ENCODE measurements around the gene FOXP1.

The FOXP1 gene

GRCh38 chr3:71521940-71522876, 61.3 kb downstream of the FOXP1 start:
- TF ChIP-seq CTCF (IDR thresholded peaks at IDR 0.05; ENCODE audit: low read depth, low read length) = no peak
- no peak overlapping the region for H3K4me3 ChIP-seq (ENCODE audit: low read depth, low read length)
- DNase-seq (ENCODE audit: low read depth, low spot score) = no peak
- in situ Hi-C loops (cut with HindIII; ENCODE audit: low sequenced_read_pairs) = no loop called here

GRCh38 chr3:71521021-71521352, 62.5 kb downstream of the FOXP1 start:
- TF ChIP-seq CTCF (IDR thresholded peaks at IDR 0.05; ENCODE audit: low read depth, low read length) = no peak
- DNase-seq (ENCODE audit: low read depth, low spot score) = no peak
- no peak overlapping the region for H3K4me3 ChIP-seq (ENCODE audit: low read depth, low read length)
- in situ Hi-C loops (cut with HindIII; ENCODE audit: low sequenced_read_pairs) = no loop called here

GRCh38 chr3:71520161-71521020, 63.1 kb downstream of the FOXP1 start:
- in situ Hi-C loops (cut with HindIII; ENCODE audit: low sequenced_read_pairs) = no loop called here
- no peak for TF ChIP-seq CTCF (IDR thresholded peaks at IDR 0.05; ENCODE audit: low read depth, low read length)
- DNase-seq (ENCODE audit: low read depth, low spot score) = peak; percentile 73
- H3K4me3 ChIP-seq (ENCODE audit: low read depth, low read length) = no peak overlapping the region

- in situ Hi-C loops (cut with HindIII; ENCODE audit: low sequenced_read_pairs) = no loop called here
- no peak overlapping the region for H3K4me3 ChIP-seq (ENCODE audit: low read depth, low read length)
- TF ChIP-seq CTCF (IDR thresholded peaks at IDR 0.05; ENCODE audit: low read depth, low read length) = no peak
- no peak for DNase-seq (ENCODE audit: low read depth, low spot score)
Observed at GRCh38 chr3:71518089-71518488, 65.4 kb downstream of the FOXP1 start.

- no peak overlapping the region for H3K4me3 ChIP-seq (ENCODE audit: low read depth, low read length)
- TF ChIP-seq CTCF (IDR thresholded peaks at IDR 0.05; ENCODE audit: low read depth, low read length) = no peak
- peak; percentile 43 for DNase-seq (ENCODE audit: low read depth, low spot score)
- in situ Hi-C loops (cut with HindIII; ENCODE audit: low sequenced_read_pairs) = no loop called here
Observed at GRCh38 chr3:71517271-71517791, 66.2 kb downstream of the FOXP1 start.

GRCh38 chr3:71515636-71516365, 67.7 kb downstream of the FOXP1 start:
- in situ Hi-C loops (cut with HindIII; ENCODE audit: low sequenced_read_pairs) = no loop called here
- no peak for TF ChIP-seq CTCF (IDR thresholded peaks at IDR 0.05; ENCODE audit: low read depth, low read length)
- DNase-seq (ENCODE audit: low read depth, low spot score) = peak; percentile 44
- H3K4me3 ChIP-seq (ENCODE audit: low read depth, low read length) = no peak overlapping the region

Data from astrocyte of the spinal cord (primary cell).